GM23338 (cell line): Measurements from ENCODE around the gene RPS6KA5. TPM values are rescaled to one million over a fixed set of nuclear protein-coding genes. Genes with fewer than 3 reads are reported as not detected.

Experiments
- ATAC-seq: fragments of 200-7000 bp; cut with Tn5 transposase; 3 replicates; pipeline ENCODE4 v1.9.1; 2020
- DNase-seq: peaks from one replicate; pipeline ENCODE4 v3.0.0-alpha.2; 2015; ENCODE audit warnings: low spot score
- H2AFZ ChIP-seq: fragments of 200-600 bp; sonication (generic); 2 replicates; pipeline ENCODE4 v1.8.0; 2016; ENCODE audit warnings: antibody characterized with exemption, mild to moderate bottlenecking, moderate library complexity
- H3F3A ChIP-seq: fragments of 200-600 bp; sonication (generic); replicated peaks from 2 replicates; pipeline ENCODE4 v1.8.0; 2017; ENCODE audit warnings: antibody characterized with exemption, mixed run types, low read depth
- H3K27ac ChIP-seq: fragments of 200-600 bp; sonication (generic); 2 replicates; pipeline ENCODE4 v1.6.1; 2016; ENCODE audit warnings: low read depth
- H3K27me3 ChIP-seq: fragments of 200-600 bp; sonication (generic); 2 replicates; pipeline ENCODE4 v1.8.0; 2016; ENCODE audit warnings: mild to moderate bottlenecking, mixed run types, moderate library complexity; ENCODE audit not compliant: insufficient read depth
- H3K36me3 ChIP-seq: fragments of 200-600 bp; sonication (generic); 2 replicates; pipeline ENCODE4 v1.8.0; 2016; ENCODE audit warnings: mild to moderate bottlenecking; ENCODE audit not compliant: insufficient read depth
- H3K4me1 ChIP-seq: fragments of 200-600 bp; sonication (generic); 2 replicates; pipeline ENCODE4 v1.8.0; 2016; ENCODE audit warnings: mild to moderate bottlenecking, moderate library complexity; ENCODE audit not compliant: insufficient read depth
- H3K4me2 ChIP-seq: fragments of 200-600 bp; sonication (generic); 2 replicates; pipeline ENCODE4 v1.7.1; 2017; ENCODE audit warnings: mixed run types
- H3K4me3 ChIP-seq: fragments of 200-600 bp; sonication (generic); 2 replicates; pipeline ENCODE4 v1.6.1; 2016; ENCODE audit warnings: mixed run types
- H3K79me2 ChIP-seq: fragments of 200-600 bp; sonication (generic); replicated peaks from 2 replicates; pipeline ENCODE4 v1.8.0; 2017; ENCODE audit warnings: mild to moderate bottlenecking; ENCODE audit not compliant: insufficient read depth
- H3K9me2 ChIP-seq: fragments of 200-600 bp; sonication (generic); 2 replicates; pipeline ENCODE4 v1.8.0; 2017; ENCODE audit not compliant: insufficient read depth
- H4K20me1 ChIP-seq: fragments of 200-600 bp; sonication (generic); replicated peaks from 2 replicates; pipeline ENCODE4 v1.8.0; 2017; ENCODE audit warnings: mild to moderate bottlenecking; ENCODE audit not compliant: insufficient read depth
- H3K27ac Mint-ChIP-seq: 2 replicates; pipeline ENCODE4 v1.8.0; 2020; ENCODE audit warnings: inconsistent platforms, mild to moderate bottlenecking, moderate library complexity, mixed read lengths
- H3K27me3 Mint-ChIP-seq: 3 replicates; pipeline ENCODE4 v1.8.0; 2022; ENCODE audit warnings: low read depth, mild to moderate bottlenecking, moderate library complexity, mixed read lengths, inconsistent platforms; ENCODE audit not compliant: insufficient read depth, poor library complexity
- H3K36me3 Mint-ChIP-seq: 3 replicates; pipeline ENCODE4 v1.8.0; 2021; ENCODE audit warnings: low read depth, mild to moderate bottlenecking, inconsistent platforms, moderate library complexity, mixed read lengths
- H3K4me1 Mint-ChIP-seq: 3 replicates; pipeline ENCODE4 v1.8.0; 2020; ENCODE audit warnings: mild to moderate bottlenecking, inconsistent platforms, mixed read lengths
- H3K4me3 Mint-ChIP-seq: 3 replicates; pipeline ENCODE4 v1.8.0; 2021; ENCODE audit warnings: moderate library complexity, mild to moderate bottlenecking, inconsistent platforms, mixed read lengths
- H3K9me3 Mint-ChIP-seq: 3 replicates; pipeline ENCODE4 v1.8.0; 2020; ENCODE audit warnings: moderate library complexity, mild to moderate bottlenecking, inconsistent platforms, mixed read lengths
- CREB1 ChIP-seq: fragments of 250-450 bp; sonication (Bioruptor Pico); IDR thresholded peaks from 2 replicates; pipeline ENCODE4 v1.5.0; 2020; ENCODE audit warnings: low read depth, mild to moderate bottlenecking, moderate library complexity
- ETS1 ChIP-seq: IDR thresholded peaks from 2 replicates; pipeline ENCODE4 v1.6.1; 2016; ENCODE audit warnings: antibody characterized with exemption
- EZH2 ChIP-seq: fragments of 200-600 bp; sonication (generic); IDR thresholded peaks from one replicate; pipeline ENCODE4 v1.8.0; 2017; ENCODE audit warnings: antibody characterized with exemption, mild to moderate bottlenecking, low read depth; ENCODE audit not compliant: unreplicated experiment
- EZH2phosphoT487 ChIP-seq: fragments of 200-600 bp; sonication (generic); IDR thresholded peaks from one replicate; pipeline ENCODE4 v1.8.1; 2018; ENCODE audit warnings: antibody characterized with exemption; ENCODE audit not compliant: unreplicated experiment
- JUNB ChIP-seq: IDR thresholded peaks from one replicate; pipeline ENCODE4 v1.6.1; 2016; ENCODE audit warnings: antibody characterized with exemption; ENCODE audit not compliant: unreplicated experiment
- NANOG ChIP-seq: IDR thresholded peaks from 2 replicates; pipeline ENCODE4 v1.6.1; 2016; ENCODE audit warnings: antibody characterized with exemption, borderline replicate concordance
- POLR2AphosphoS5 ChIP-seq: IDR thresholded peaks from 2 replicates; pipeline ENCODE4 v1.6.1; 2016; ENCODE audit warnings: antibody characterized with exemption, low read depth
- STAT1 ChIP-seq: IDR thresholded peaks from one replicate; pipeline ENCODE4 v1.6.1; 2016; ENCODE audit warnings: antibody characterized with exemption; ENCODE audit not compliant: unreplicated experiment
- ZNF114 ChIP-seq: fragments of 250-450 bp; sonication (Bioruptor Pico); IDR thresholded peaks from 2 replicates; pipeline ENCODE4 v1.5.0; 2020; ENCODE audit warnings: mild to moderate bottlenecking, moderate library complexity
- ZNF331 ChIP-seq: fragments of 250-450 bp; sonication (Bioruptor Pico); IDR thresholded peaks from 2 replicates; pipeline ENCODE4 v1.5.0; 2020; ENCODE audit warnings: low read depth, mild to moderate bottlenecking, moderate library complexity
- polyA plus RNA-seq: library from polyadenylated mRNA; unstranded; fragments of >200 nt; fragmentation: Nextera tagmentation; extraction: Ambion mirVana; gene quantifications from 2 replicates; pipeline ENCODE4 v1.2.1, GENCODE V29; 2016
- total RNA-seq: library from RNA; depleted of rRNA; stranded (reverse); fragments of >200 nt; shearing (Covaris generic); gene quantifications from 2 replicates; pipeline ENCODE4 v1.2.3, GENCODE V29; 2014
- TF ChIP-seq, protein P1 (sequence below): IDR thresholded peaks from one replicate; pipeline ENCODE4 v1.6.1; 2018; ENCODE audit warnings: antibody characterized with exemption; ENCODE audit not compliant: unreplicated experiment
- TF ChIP-seq, protein P2 (sequence below), 2 experiments: fragments of 200-600 bp in 1 of 2; sonication (generic) in 1 of 2; conservative IDR thresholded peaks; 2 replicates each; pipeline versions ENCODE4 v1.5.1 to v1.6.1; 2016 to 2017; ENCODE audit warnings: antibody characterized with exemption in 2 of 2, low read depth in 2 of 2, mild to moderate bottlenecking in 2 of 2, moderate library complexity in 1 of 2

Gene RPS6KA5
- total and polyA plus RNA-seq, 2 experiments from 2014 or later, result 2.1 to 2.4 TPM

DNA sequence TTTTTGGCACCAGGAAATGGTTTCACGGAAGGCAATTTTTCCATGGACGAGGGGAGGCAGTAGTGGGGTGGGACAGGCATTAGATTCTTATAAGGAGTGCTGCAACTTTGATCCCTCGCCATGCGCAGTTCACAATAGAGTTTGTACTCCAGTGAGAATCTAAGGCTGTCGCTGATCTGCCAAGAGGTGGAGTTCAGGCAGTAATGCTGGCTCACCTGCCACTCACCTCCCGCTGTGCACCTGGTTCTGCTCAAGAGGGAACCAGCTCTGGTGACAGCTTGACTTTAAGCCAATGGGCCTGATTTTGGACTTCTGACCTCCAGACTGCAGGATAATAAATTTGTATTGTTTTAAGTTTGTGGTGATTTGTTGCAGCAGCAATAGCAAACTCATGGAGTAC, 163.4 kb downstream of the RPS6KA5 start:
- TF ChIP-seq ZNF114 (CRISPR knock-in tag) (no peak), EZH2 (no peak), JUNB (no peak), EZH2phosphoT487 (no peak), ETS1 (no peak), STAT1 (no peak), NANOG (no peak), ZNF331 (CRISPR knock-in tag) (no peak), POLR2AphosphoS5 (no peak)
- TF ChIP-seq, protein P1, sequence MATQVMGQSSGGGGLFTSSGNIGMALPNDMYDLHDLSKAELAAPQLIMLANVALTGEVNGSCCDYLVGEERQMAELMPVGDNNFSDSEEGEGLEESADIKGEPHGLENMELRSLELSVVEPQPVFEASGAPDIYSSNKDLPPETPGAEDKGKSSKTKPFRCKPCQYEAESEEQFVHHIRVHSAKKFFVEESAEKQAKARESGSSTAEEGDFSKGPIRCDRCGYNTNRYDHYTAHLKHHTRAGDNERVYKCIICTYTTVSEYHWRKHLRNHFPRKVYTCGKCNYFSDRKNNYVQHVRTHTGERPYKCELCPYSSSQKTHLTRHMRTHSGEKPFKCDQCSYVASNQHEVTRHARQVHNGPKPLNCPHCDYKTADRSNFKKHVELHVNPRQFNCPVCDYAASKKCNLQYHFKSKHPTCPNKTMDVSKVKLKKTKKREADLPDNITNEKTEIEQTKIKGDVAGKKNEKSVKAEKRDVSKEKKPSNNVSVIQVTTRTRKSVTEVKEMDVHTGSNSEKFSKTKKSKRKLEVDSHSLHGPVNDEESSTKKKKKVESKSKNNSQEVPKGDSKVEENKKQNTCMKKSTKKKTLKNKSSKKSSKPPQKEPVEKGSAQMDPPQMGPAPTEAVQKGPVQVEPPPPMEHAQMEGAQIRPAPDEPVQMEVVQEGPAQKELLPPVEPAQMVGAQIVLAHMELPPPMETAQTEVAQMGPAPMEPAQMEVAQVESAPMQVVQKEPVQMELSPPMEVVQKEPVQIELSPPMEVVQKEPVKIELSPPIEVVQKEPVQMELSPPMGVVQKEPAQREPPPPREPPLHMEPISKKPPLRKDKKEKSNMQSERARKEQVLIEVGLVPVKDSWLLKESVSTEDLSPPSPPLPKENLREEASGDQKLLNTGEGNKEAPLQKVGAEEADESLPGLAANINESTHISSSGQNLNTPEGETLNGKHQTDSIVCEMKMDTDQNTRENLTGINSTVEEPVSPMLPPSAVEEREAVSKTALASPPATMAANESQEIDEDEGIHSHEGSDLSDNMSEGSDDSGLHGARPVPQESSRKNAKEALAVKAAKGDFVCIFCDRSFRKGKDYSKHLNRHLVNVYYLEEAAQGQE, result no peak
- Histone ChIP-seq H4K20me1 (no peaks in the 10 kb centered on the region), H3K36me3 (no peaks in the 10 kb centered on the region), H3K9me2 (no peaks in the 10 kb centered on the region), H3K79me2 (no peaks in the 10 kb centered on the region), H3F3A (no peaks in the 10 kb centered on the region), H3K4me1 (no peaks in the 10 kb centered on the region), H3K4me2 (no peak overlapping the region), H3K27me3 (no peaks in the 10 kb centered on the region), H3K27ac (no peak overlapping the region), H3K4me3 (no peak overlapping the region), H2AFZ (no peak overlapping the region)
- no peak for ATAC-seq
- Mint-ChIP-seq H3K9me3 (no peaks in the 10 kb centered on the region), H3K4me1 (peaks cover 6% of the 10 kb centered on the region; the same call in 2 of the 3 replicates), H3K36me3 (no peaks in the 10 kb centered on the region), H3K4me3 (no peak overlapping the region), H3K27me3 (peaks cover 1% of the 10 kb centered on the region), H3K27ac (no peak overlapping the region)
- no peak for DNase-seq

GRCh38 chr14:90894241-90894640, 166.2 kb downstream of the RPS6KA5 start:
- Histone ChIP-seq H3F3A (no peaks in the 10 kb centered on the region), H2AFZ (no peak overlapping the region), H3K27ac (no peak overlapping the region), H3K4me1 (no peaks in the 10 kb centered on the region), H4K20me1 (no peaks in the 10 kb centered on the region), H3K9me2 (no peaks in the 10 kb centered on the region), H3K36me3 (no peaks in the 10 kb centered on the region), H3K4me2 (no peak overlapping the region), H3K27me3 (no peaks in the 10 kb centered on the region), H3K4me3 (no peak overlapping the region), H3K79me2 (no peaks in the 10 kb centered on the region)
- Mint-ChIP-seq H3K4me1 (peaks cover 6% of the 10 kb centered on the region; the same call in 2 of the 3 replicates), H3K27ac (no peak overlapping the region), H3K36me3 (no peaks in the 10 kb centered on the region), H3K4me3 (no peak overlapping the region), H3K27me3 (no peaks in the 10 kb centered on the region), H3K9me3 (no peaks in the 10 kb centered on the region)
- no peak for ATAC-seq
- DNase-seq, result no peak
- TF ChIP-seq EZH2 (no peak), POLR2AphosphoS5 (no peak), JUNB (no peak), NANOG (no peak), ZNF114 (CRISPR knock-in tag) (no peak), EZH2phosphoT487 (no peak), ZNF331 (CRISPR knock-in tag) (no peak), ETS1 (no peak), CREB1 (CRISPR knock-in tag) (no peak)
- TF ChIP-seq, protein P2, sequence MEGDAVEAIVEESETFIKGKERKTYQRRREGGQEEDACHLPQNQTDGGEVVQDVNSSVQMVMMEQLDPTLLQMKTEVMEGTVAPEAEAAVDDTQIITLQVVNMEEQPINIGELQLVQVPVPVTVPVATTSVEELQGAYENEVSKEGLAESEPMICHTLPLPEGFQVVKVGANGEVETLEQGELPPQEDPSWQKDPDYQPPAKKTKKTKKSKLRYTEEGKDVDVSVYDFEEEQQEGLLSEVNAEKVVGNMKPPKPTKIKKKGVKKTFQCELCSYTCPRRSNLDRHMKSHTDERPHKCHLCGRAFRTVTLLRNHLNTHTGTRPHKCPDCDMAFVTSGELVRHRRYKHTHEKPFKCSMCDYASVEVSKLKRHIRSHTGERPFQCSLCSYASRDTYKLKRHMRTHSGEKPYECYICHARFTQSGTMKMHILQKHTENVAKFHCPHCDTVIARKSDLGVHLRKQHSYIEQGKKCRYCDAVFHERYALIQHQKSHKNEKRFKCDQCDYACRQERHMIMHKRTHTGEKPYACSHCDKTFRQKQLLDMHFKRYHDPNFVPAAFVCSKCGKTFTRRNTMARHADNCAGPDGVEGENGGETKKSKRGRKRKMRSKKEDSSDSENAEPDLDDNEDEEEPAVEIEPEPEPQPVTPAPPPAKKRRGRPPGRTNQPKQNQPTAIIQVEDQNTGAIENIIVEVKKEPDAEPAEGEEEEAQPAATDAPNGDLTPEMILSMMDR (conservative IDR thresholded peaks at IDR 0.05; ENCODE audit: low read depth in 2 of 2), result no peak
